Left ventricle myocardium inferior (tissue), 1 donor: ENCODE results near the gene C17orf78. TPM values are rescaled to one million over a fixed set of nuclear protein-coding genes. Genes with fewer than 3 reads are reported as not detected.
"Not testable (repeated sequence)": the region's sequence is repeated elsewhere in the genome, so short reads cannot be mapped to it uniquely, and the experiment has no call there.

Experiments used
- DNase-seq: peaks from one replicate; pipeline ENCODE4 v3.0.0-alpha.2; 2020
- H3K27ac ChIP-seq: fragments of 200-600 bp; replicated peaks from 2 replicates; pipeline ENCODE4 v1.8.0; 2021
- H3K27me3 ChIP-seq: fragments of 200-600 bp; 2 replicates; pipeline ENCODE4 v1.8.0; 2021; ENCODE audit warnings: low read depth
- H3K36me3 ChIP-seq: fragments of 200-600 bp; 2 replicates; pipeline ENCODE4 v1.8.0; 2021
- H3K4me1 ChIP-seq: fragments of 200-600 bp; 2 replicates; pipeline ENCODE4 v1.8.0; 2021
- H3K4me3 ChIP-seq: fragments of 200-600 bp; 2 replicates; pipeline ENCODE4 v1.8.0; 2021; ENCODE audit warnings: mild to moderate bottlenecking, moderate library complexity
- H3K9me3 ChIP-seq: fragments of 200-600 bp; replicated peaks from 2 replicates; pipeline ENCODE4 v1.8.0; 2021
- CTCF ChIP-seq: fragments of 200-600 bp; IDR thresholded peaks from 2 replicates; pipeline ENCODE4 v1.8.0; 2021; ENCODE audit warnings: antibody characterized with exemption, mild to moderate bottlenecking, borderline replicate concordance
- intact Hi-C: fragments of 100-400 bp; cut with micrococcal nuclease; formaldehyde crosslinking; loops from one replicate; pipeline ENCODE4 v1.11.0; 2022
- total RNA-seq: library from RNA; stranded (reverse); fragmentation: NEBNext Ultra II Directional; extraction: Animal tissue kit (Norgen Biotek cat#: 25700); gene quantifications from one replicate; pipeline ENCODE4 v1.2.1, GENCODE V29; 2021
- donor health status: DM: no; HTN: yes; CAD: no; lungs with severe emphysema.

The C17orf78 gene
- total RNA-seq, 1 donor from 2014 or later, result not detected

- H3K27ac ChIP-seq, result no peak overlapping the region
- TF ChIP-seq CTCF, result no peak
- no peak for DNase-seq
- H3K36me3 ChIP-seq, result peaks cover 62% of the 10 kb centered on the region
- H3K4me3 ChIP-seq, result no peak overlapping the region
- no peaks in the 10 kb centered on the region for H3K27me3 ChIP-seq
- no peaks in the 10 kb centered on the region for H3K9me3 ChIP-seq
- peaks cover 3% of the 10 kb centered on the region for H3K4me1 ChIP-seq
- intact Hi-C loops, result no loop called here
Observed at GRCh38 chr17:37429039-37429438, 53.3 kb downstream of the C17orf78 start.

DNA sequence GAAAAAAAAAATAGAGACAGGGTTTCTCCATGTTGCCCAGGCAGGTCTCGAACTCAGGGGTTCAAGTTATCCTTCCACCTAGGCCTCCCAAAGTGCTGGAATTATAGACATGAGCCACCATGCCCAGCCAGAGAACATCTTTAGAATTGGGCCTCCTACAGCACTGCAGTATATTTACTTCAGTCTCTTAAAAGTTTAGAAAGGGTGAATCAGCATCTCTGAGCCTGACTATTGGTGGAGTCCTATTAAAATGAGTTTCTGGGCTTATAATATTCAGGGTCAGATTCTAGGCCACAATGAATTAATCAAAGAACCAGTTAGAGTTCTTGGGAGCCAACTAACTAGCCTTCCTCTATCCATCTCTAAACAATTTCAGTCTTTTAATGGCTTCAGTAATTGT lies 53.7 kb downstream of the C17orf78 start:
- no peak for TF ChIP-seq CTCF
- H3K36me3 ChIP-seq, result peaks cover 58% of the 10 kb centered on the region

DNA sequence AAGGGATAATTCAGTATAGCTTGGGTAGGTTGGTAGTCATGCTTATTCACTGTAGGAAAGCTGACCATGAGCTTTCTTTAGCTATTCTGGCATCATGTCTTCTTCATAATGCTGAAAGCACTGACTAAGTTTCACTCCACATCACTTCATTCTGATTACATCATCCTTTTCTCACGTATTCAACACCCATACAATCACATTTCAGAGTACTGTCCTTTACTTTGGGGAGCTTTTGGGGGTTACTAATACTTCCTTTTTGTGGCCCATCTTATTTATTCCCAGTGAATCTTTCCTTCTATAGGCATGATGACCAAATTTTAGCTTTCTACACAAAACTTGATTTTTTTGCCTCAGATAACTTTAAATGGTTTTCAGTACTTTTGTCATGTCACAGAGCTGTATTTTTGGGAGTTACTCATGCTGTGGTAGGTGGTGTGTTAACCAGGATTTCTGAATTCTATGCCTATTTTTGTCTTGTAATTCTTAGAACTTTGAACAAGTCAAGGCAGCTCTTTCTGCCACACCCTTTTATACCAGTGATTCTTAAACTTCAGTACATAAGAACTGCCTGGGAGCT lies 54.4 kb downstream of the C17orf78 start:
- Histone ChIP-seq H3K27me3 (no peaks in the 10 kb centered on the region), H3K36me3 (peaks cover 51% of the 10 kb centered on the region), H3K27ac (no peak overlapping the region), H3K9me3 (no peaks in the 10 kb centered on the region), H3K4me3 (no peak overlapping the region), H3K4me1 (peaks cover 3% of the 10 kb centered on the region)
- intact Hi-C loops, result no loop called here
- DNase-seq, result no peak
- TF ChIP-seq CTCF, result no peak

More for the DNA sequence above, 53.7 kb downstream of the C17orf78 start:
- intact Hi-C loops, result no loop called here
- Histone ChIP-seq H3K27me3 (no peaks in the 10 kb centered on the region), H3K9me3 (no peaks in the 10 kb centered on the region), H3K27ac (no peak overlapping the region), H3K4me3 (no peak overlapping the region), H3K4me1 (peaks cover 3% of the 10 kb centered on the region)
- no peak for DNase-seq

DNA sequence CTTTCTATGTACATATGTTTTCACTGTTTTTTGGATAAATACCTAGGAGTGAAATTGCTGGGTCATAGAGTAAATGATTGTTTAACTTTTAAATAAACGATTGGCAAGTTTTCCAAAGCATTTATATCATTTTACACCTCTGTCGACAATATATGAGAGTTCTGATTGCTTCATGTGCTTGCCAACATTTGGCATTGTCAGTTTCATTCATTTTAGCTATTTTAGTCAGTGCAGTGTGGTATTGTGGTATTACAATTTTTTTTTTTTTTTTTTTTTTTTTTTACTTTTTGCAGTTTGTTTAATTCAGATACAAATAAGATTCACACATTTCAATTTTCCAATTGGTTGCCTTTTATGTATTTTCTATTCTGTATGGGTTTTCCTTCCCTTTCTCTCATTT lies 56.9 kb downstream of the C17orf78 start:
- peaks cover 3% of the 10 kb centered on the region for H3K4me1 ChIP-seq
- no peak for TF ChIP-seq CTCF
- intact Hi-C loops, result no loop called here

DNA sequence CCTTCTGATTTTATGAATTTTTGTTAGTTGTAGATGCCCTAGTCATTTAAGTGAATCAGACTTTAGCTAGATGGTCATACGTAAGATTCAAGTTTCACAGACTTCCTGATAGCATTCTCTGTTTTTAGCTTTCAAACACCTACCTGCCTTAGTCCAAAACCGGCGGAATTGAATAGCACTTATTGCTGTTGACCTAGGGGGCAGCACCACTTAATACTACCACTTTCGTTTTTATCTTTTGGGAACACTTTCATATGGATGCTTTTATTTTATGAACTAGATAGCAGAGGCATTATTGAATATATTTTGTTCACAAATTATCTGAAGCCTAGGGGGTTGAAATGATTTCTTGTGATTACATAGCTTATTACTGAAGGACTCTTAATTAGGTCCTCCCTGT lies 62.4 kb downstream of the C17orf78 start:
- no peaks in the 10 kb centered on the region for H3K9me3 ChIP-seq
- no peak overlapping the region for H3K4me3 ChIP-seq
- no peaks in the 10 kb centered on the region for H3K27me3 ChIP-seq
- no peak for DNase-seq
- intact Hi-C loops, result no loop called here
- H3K4me1 ChIP-seq, result no peaks in the 10 kb centered on the region
- no peak overlapping the region for H3K27ac ChIP-seq
- TF ChIP-seq CTCF, result no peak
- H3K36me3 ChIP-seq, result peaks cover 71% of the 10 kb centered on the region

More for the DNA sequence above, 56.9 kb downstream of the C17orf78 start:
- H3K36me3 ChIP-seq, result peaks cover 40% of the 10 kb centered on the region
- no peak overlapping the region for H3K27ac ChIP-seq
- H3K9me3 ChIP-seq, result no peaks in the 10 kb centered on the region
- no peaks in the 10 kb centered on the region for H3K27me3 ChIP-seq
- DNase-seq, result no peak
- H3K4me3 ChIP-seq, result no peak overlapping the region

DNA sequence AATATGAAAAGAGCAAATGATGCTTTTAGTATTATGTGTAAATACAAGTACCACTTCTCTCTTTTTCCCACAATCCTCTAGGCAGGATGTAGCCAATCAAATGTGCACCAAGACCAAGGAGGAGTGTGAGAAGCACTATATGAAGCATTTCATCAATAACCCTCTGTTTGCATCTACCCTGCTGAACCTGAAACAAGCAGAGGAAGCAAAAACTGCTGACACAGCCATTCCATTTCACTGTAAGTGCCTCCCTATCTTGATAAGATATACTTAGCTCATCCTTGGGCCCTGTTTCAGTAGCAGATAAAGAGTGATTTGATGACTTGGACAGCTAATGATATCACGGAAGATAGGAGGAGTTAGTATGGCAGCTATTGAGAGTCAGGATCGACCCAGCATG lies 64.6 kb downstream of the C17orf78 start:
- DNase-seq, result no peak
- Histone ChIP-seq H3K27me3 (no peaks in the 10 kb centered on the region), H3K27ac (no peak overlapping the region), H3K4me3 (no peak overlapping the region), H3K4me1 (no peaks in the 10 kb centered on the region), H3K36me3 (peaks cover 87% of the 10 kb centered on the region), H3K9me3 (no peaks in the 10 kb centered on the region)
- TF ChIP-seq CTCF, result no peak
- intact Hi-C loops, result no loop called here

DNA sequence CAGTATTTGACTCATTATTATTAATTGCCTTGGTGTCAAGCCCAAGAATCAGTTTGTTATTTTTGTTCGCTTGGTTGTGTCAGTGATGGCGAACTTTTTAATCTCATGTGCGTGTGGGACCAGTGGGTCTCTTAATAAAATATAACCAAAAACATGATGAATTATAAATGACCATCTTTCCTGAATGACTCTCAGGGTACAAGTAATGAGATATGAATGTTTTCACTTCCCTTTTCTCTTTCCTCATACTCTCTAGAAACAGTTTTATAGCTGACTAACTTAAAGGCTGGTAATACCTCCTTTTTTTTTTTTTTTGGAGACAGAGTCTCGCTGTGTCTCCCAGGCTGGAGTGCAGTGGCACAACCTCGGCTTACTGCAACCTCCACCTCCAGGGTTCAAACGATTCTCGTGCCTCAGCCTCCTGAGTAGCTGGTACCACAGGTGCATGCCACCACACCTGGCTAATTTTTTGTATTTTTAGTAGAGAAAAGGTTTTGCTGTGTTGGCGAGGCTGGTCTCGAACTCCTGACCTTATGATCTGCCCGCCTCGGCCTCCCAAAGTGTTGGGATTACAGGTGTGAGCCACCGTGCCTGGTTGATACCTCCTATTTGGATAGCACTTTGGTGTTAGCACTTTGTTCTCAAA lies 65.7 kb downstream of the C17orf78 start:
- H3K27ac ChIP-seq, intact Hi-C loops, H3K4me3 ChIP-seq, H3K4me1 ChIP-seq, H3K9me3 ChIP-seq, H3K27me3 ChIP-seq, DNase-seq: not testable (repeated sequence)
- peaks cover 87% of the 10 kb centered on the region for H3K36me3 ChIP-seq
